Gastroesophageal sphincter (tissue), 4 donors: ENCODE data around the gene MSRB1. TPM values are rescaled to one million over a fixed set of nuclear protein-coding genes. Genes with fewer than 3 reads are reported as not detected.

Source experiments
- ATAC-seq: fragments of 150-250 bp; one replicate; pipeline ENCODE4 v1.9.1; 2016; ENCODE audit warnings: mild to moderate bottlenecking, moderate library complexity
- H3K27ac ChIP-seq, 4 donors: fragments of 200-600 bp; sonication (generic) in 3 of 4; 1 replicate in 3 of 4; 2 replicates in 1 of 4; pipeline ENCODE4 v1.5.1; 2016 to 2019
- H3K27me3 ChIP-seq: fragments of 200-600 bp; sonication (generic); one replicate; pipeline ENCODE4 v1.5.1; 2019
- H3K36me3 ChIP-seq, 2 donors: fragments of 200-600 bp; sonication (generic); one replicate each; pipeline ENCODE4 v1.5.1; 2019; ENCODE audit warnings: control low read depth in 1 of 2
- H3K4me1 ChIP-seq, 3 donors: fragments of 200-600 bp; sonication (generic); 1 replicate in 2 of 3; 2 replicates in 1 of 3; pipeline ENCODE4 v1.5.1; 2016 to 2019; ENCODE audit warnings: control low read depth in 2 of 3
- H3K4me3 ChIP-seq, 2 donors: fragments of 200-600 bp; sonication (generic); one replicate each; pipeline ENCODE4 v1.5.1; 2019; ENCODE audit warnings: mild to moderate bottlenecking in 1 of 2, moderate library complexity in 1 of 2
- H3K9me3 ChIP-seq, 3 donors: fragments of 200-600 bp; sonication (generic); one replicate each; pipeline ENCODE4 v1.5.1; 2017 to 2019; ENCODE audit warnings: control low read depth in 2 of 3
- CTCF ChIP-seq, 4 experiments: fragments of 200-600 bp in 2 of 4; fragments of 450-650 bp in 2 of 4; sonication (generic) in 1 of 4; IDR thresholded peaks; one replicate each; pipeline ENCODE4 v1.5.1; 2017 to 2019; ENCODE audit warnings: antibody characterized with exemption in 4 of 4, mild to moderate bottlenecking in 2 of 4, moderate library complexity in 2 of 4
- EP300 ChIP-seq: sonication (generic); formaldehyde crosslinking; IDR thresholded peaks from one replicate; pipeline ENCODE4 v1.6.1; 2017; ENCODE audit warnings: antibody characterized with exemption, mild to moderate bottlenecking
- POLR2A ChIP-seq, 2 donors: fragments of 450-650 bp; IDR thresholded peaks; one replicate each; pipeline ENCODE4 v1.6.1; 2017; ENCODE audit warnings: antibody characterized with exemption in 2 of 2, mild to moderate bottlenecking in 2 of 2, moderate library complexity in 1 of 2
- POLR2AphosphoS5 ChIP-seq: sonication (generic); formaldehyde crosslinking; IDR thresholded peaks from one replicate; pipeline ENCODE4 v1.6.1; 2017; ENCODE audit warnings: antibody characterized with exemption
- WGBS, 2 donors: methylation state at CpG; one replicate each; pipeline ENCODE4 v1.1.5; 2018; ENCODE audit warnings: low coverage in 1 of 2; 5-methylcytosine and 5-hydroxymethylcytosine counted together
- total RNA-seq, 4 donors: library from RNA; depleted of rRNA; stranded (reverse); fragments of >200 nt; gene quantifications; one replicate each; pipeline ENCODE4 v1.1.0, GENCODE V29; 2016

Gene MSRB1
- total RNA-seq, 4 donors from 2014 or later = 23.8 to 53.7 (median 44.8) TPM

DNA sequence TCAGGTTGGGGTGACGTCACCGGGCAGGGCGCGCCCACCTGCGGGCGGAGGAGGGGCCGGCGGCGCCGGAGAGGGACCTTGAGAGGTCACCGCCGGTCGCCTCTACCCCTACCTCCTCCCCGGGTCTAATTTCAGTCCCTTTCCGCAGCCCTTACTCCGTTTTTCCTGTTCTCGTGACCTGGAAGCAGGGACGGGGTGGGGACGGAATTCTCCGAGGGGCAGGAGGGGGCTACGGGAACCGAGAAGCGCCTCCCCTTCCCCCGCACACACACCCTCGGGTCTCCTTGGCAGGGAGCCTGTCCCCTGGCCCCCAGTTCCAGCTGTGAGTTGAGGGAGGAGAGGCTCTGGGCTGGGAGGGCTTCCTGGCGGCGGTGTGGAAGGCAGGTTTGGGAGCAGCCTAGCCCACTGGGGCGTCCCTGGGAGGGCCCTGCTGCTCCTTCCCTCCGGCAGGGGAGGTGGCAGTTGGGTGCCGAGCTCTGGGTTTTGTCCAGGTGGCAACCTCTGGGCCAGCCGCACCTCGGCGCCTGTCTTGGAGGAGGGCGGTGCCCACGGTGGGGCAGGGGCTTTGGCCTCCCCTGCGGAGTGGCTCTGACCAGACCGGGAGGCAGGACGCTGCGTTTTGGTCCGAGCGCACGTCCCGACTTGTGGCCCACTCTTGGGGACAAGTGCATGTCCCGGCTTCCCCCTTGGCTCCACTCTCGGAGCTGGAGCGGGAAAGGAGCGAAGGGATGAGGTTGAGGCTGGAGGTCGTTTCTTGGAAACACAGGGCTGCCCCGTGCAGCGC is 47.5 kb upstream of the MSRB1 start:
- Histone ChIP-seq H3K4me1 (peaks cover 0 to 40% (median 21%) of the 10 kb centered on the region in 3 donors), H3K27me3 (peaks cover 52% of the 10 kb centered on the region), H3K9me3 (no peaks in the 10 kb centered on the region), H3K4me3 (peak overlapping the region in 1 of 2 donors; percentile 30), H3K27ac (no peak overlapping the region), H3K36me3 (peaks cover 0 to 20% of the 10 kb centered on the region in 2 donors)
- no peak for ATAC-seq
- WGBS, 2 donors = 3% methylated on average over 21 of the region's 50 CpGs; no CpG with 5 or more reads in 1 of the 2 donors
- TF ChIP-seq POLR2A (IDR thresholded peaks at IDR 0.05) (no peak), EP300 (no peak), POLR2AphosphoS5 (no peak), CTCF (IDR thresholded peaks at IDR 0.05) (no peak)

DNA sequence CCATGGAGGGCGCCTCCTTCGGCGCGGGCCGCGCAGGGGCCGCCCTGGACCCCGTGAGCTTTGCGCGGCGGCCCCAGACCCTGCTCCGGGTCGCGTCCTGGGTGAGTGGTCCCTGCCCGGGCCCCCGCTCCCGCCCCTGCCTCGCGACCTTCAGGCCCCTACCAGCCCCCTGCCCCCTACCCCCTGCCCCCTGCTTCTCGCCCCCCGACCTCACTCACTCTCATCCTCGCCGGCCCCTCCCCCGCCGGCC is 47.0 kb upstream of the MSRB1 start:
- H3K4me1 ChIP-seq = peaks cover 0 to 45% (median 25%) of the 10 kb centered on the region in 3 donors
- H3K9me3 ChIP-seq = no peaks in the 10 kb centered on the region
- WGBS, 2 donors = no CpG with 5 or more reads among the region's 25 CpGs
- ATAC-seq = no peak
- TF ChIP-seq POLR2A (IDR thresholded peaks at IDR 0.05) (no peak), EP300 (no peak), CTCF (IDR thresholded peaks at IDR 0.05) (no peak), POLR2AphosphoS5 (no peak)
- H3K4me3 ChIP-seq = peak overlapping the region in 1 of 2 donors; percentile 30
- peaks cover 52% of the 10 kb centered on the region for H3K27me3 ChIP-seq
- H3K27ac ChIP-seq = no peak overlapping the region
- peaks cover 0 to 25% of the 10 kb centered on the region in 2 donors for H3K36me3 ChIP-seq

DNA sequence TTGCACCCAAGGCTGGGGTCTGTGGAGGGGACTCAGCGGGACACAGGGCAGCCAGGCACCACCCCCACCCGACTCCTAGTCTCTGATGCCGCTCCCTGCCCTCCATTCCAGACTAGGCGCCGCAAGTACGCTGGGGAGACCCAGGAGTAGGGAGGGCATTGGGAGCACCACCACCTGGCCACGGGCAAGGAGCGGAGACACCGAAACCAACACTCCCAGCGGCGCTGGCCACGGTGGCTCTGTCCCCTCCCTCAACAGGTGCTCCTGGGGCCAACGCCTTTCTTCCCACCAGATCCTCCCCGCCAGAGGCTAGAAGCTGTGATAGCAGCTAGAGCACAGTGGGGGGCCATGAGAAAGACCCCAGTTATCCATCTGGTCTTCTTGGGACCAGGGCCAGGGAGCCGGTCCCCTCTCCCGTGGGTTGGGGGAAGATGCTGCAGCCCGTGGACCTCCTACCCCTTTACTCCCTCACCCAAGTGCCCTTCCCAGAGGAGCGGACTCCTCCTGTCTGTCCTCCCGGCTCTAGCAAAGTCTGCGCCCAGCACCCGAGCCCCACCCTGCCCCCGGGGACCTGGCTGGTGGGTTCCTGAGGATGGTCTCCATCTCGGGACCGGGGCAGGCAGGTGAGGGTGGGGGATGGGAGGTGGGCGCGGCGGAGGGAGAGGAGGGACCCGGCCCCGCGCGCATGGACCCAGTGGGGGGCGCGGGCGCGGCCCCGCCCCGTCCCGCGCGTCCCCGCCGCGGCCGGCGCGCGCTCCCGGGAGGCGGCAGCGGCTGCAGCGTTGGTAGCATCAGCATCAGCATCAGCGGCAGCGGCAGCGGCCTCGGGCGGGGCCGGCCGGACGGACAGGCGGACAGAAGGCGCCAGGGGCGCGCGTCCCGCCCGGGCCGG is 46.5 kb upstream of the MSRB1 start, which contains the start of gene SYNGR3:
SYNGR3 (plus strand) TSS at position 762 of the 892 bp plus-strand sequence. CDS start 133 bp downstream, outside the sequence.
- Histone ChIP-seq H3K27ac (no peak within 1 kb of the TSS), H3K27me3 (peaks cover 52% of the 10 kb centered on the region), H3K4me1 (peaks cover 0 to 51% (median 30%) of the 10 kb centered on the region in 3 donors), H3K4me3 (peak within 1 kb of the TSS in 1 of 2 donors; percentile 30), H3K36me3 (peaks cover 0 to 25% of the 10 kb centered on the region in 2 donors), H3K9me3 (no peaks in the 10 kb centered on the region)
- ATAC-seq = no peak
- no peak for TF ChIP-seq EP300
- no CpG with 5 or more reads among the region's 67 CpGs for WGBS, 2 donors

DNA sequence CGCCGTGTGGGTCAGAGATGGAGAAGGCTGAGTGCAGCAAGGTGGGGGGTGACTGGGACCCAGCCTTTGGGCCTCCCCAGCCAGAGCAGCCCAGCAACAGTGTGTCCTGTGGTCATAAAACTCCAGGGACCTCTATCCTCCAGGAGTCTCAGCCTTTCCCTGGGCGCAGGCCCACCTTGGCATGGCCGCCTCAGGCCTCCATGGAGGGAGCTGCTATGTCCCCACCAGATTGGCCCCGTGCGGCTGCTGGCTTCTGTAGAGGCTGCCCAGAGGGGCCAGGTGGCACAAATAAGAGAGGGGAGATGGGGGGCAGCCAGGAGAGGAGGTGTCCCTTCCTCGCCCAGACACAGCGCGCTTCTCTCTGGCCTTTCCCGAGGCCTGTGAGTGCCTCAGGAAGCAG is 44.2 kb upstream of the MSRB1 start:
- H3K27me3 ChIP-seq = peaks cover 55% of the 10 kb centered on the region
- no peak overlapping the region for H3K27ac ChIP-seq
- WGBS, 2 donors = 84% methylated on average over 4 of the region's 10 CpGs; no CpG with 5 or more reads in 1 of the 2 donors
- H3K36me3 ChIP-seq = peaks cover 0 to 25% of the 10 kb centered on the region in 2 donors
- no peak for ATAC-seq
- H3K9me3 ChIP-seq = no peaks in the 10 kb centered on the region
- H3K4me1 ChIP-seq = peaks cover 0 to 58% (median 27%) of the 10 kb centered on the region in 3 donors
- TF ChIP-seq CTCF (IDR thresholded peaks at IDR 0.05) (no peak), POLR2A (IDR thresholded peaks at IDR 0.05) (no peak), EP300 (no peak), POLR2AphosphoS5 (no peak)
- H3K4me3 ChIP-seq = no peak overlapping the region

GRCh38 chr16:1985466-1986150 is 42.6 kb upstream of the MSRB1 start:
- peaks cover 0 to 43% (median 14%) of the 10 kb centered on the region in 3 donors for H3K4me1 ChIP-seq
- peaks cover 55% of the 10 kb centered on the region for H3K27me3 ChIP-seq
- no CpG with 5 or more reads among the region's 14 CpGs for WGBS, 2 donors
- no peak overlapping the region for H3K4me3 ChIP-seq
- H3K27ac ChIP-seq = no peak overlapping the region
- no peak for TF ChIP-seq EP300
- no peak for TF ChIP-seq POLR2A (IDR thresholded peaks at IDR 0.05)
- no peak for TF ChIP-seq CTCF (IDR thresholded peaks at IDR 0.05)
- TF ChIP-seq POLR2AphosphoS5 = no peak
- ATAC-seq = no peak
- peaks cover 0 to 25% of the 10 kb centered on the region in 2 donors for H3K36me3 ChIP-seq
- no peaks in the 10 kb centered on the region for H3K9me3 ChIP-seq
